Measurements from ENCODE around the gene MRPS35. TPM values are rescaled to one million over a fixed set of nuclear protein-coding genes. Genes with fewer than 3 reads are reported as not detected.

MRPS35 gene
- total RNA-seq, 2 donors from 2014 or later: 56.1 to 69.6 TPM

DNA sequence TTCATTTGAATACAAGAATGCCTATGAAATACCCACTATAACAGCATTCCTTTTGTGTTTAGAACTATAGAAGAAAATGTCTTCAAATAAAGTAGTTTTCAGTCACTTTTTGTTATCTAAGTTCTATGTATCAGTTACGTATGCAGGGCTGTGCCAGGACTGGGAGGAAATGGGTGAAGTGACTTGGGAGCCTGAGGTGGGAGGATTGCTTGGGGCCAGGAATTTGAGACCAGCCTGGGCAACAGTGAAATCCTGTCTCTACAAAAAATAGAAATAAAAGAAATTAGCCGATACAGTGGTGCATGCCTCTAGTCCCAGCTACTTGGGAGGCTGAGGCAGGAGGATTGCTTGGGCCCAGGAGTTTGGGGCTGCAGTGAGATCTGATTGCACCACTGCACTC is 92.3 kb downstream of the MRPS35 start:
- Histone ChIP-seq H3K9me3 (no peaks in the 10 kb centered on the region), H3K27ac (no peak overlapping the region), H3K4me3 (no peak overlapping the region), H3K4me1 (replicated peaks) (no peaks in the 10 kb centered on the region), H3K27me3 (replicated peaks; ENCODE audit: insufficient read depth) (no peaks in the 10 kb centered on the region), H3K36me3 (peaks cover 0 to under 1% of the 10 kb centered on the region in 2 donors)
- TF ChIP-seq POLR2AphosphoS5 (IDR thresholded peaks at IDR 0.05) (no peak), CTCF (IDR thresholded peaks at IDR 0.05) (no peak), POLR2A (IDR thresholded peaks at IDR 0.05) (no peak)
- no peak for DNase-seq (ENCODE audit: low spot score)
- WGBS: 72% methylated on average over 2 of the region's 2 CpGs
- intact Hi-C loops (cut with DNase I): no loop called here

DNA sequence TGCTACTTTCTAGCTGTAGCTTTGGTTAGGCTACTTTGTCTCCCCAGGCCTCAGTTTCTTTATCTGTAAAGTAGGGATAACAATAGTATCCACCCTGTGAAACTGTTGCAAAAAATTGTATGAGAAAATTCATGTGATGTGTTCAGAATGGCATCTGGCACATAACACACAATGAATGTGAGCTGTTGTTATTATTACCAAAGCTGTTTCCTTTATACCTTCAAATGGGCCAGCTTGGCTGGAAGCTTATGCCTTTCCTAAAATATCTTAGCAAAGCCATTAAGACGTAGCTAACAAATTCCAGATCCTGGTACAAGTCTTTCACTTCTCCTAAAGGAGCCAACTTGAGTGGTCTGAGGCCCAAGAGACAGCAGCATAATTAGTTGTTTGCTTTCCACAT is 94.6 kb downstream of the MRPS35 start:
- H3K36me3 ChIP-seq: no peaks in the 10 kb centered on the region
- H3K27ac ChIP-seq: no peak overlapping the region
- TF ChIP-seq POLR2AphosphoS5 (IDR thresholded peaks at IDR 0.05) (no peak), CTCF (IDR thresholded peaks at IDR 0.05) (no peak), POLR2A (IDR thresholded peaks at IDR 0.05) (no peak)
- 0% methylated on average over 1 of the region's 1 CpG for WGBS
- H3K9me3 ChIP-seq: no peaks in the 10 kb centered on the region
- no peaks in the 10 kb centered on the region for H3K4me1 ChIP-seq (replicated peaks)
- DNase-seq (ENCODE audit: low spot score): no peak
- no peak overlapping the region for H3K4me3 ChIP-seq
- intact Hi-C loops (cut with DNase I): no loop called here
- no peaks in the 10 kb centered on the region for H3K27me3 ChIP-seq (replicated peaks; ENCODE audit: insufficient read depth)

Small RNAs within 50 kb of the gene (small RNA-seq; reads per million reads assigned to genes)
- gene RF00019: 0 reads per million in 2 donors

Other genes starting within 250 kb of the MRPS35 start
- 100 to 1,000 TPM in 1 of 2 donors, 10 to 100 TPM in 1; 61.3 to 121 TPM for gene PPFIBP1, start 186.6 kb upstream of the MRPS35 start, total RNA-seq
- 1 to 10 TPM in 1 of 2 donors, under 1 TPM in 1; 0.18 to 2.4 TPM for gene REP15, start 14.4 kb upstream of the MRPS35 start, total RNA-seq
- gene KLHL42, start 69.4 kb downstream of the MRPS35 start, total RNA-seq: 10 to 100 TPM; 19.1 to 79.9 TPM
- not detected for gene MANSC4, start 69.4 kb downstream of the MRPS35 start, total RNA-seq

All from prostate gland (tissue), 2 donors.